ENCODE results near the gene FBXW4.
A peak's percentile ranks its signal among the peaks of the same experiment; 100 is the strongest.

FBXW4 gene

DNA sequence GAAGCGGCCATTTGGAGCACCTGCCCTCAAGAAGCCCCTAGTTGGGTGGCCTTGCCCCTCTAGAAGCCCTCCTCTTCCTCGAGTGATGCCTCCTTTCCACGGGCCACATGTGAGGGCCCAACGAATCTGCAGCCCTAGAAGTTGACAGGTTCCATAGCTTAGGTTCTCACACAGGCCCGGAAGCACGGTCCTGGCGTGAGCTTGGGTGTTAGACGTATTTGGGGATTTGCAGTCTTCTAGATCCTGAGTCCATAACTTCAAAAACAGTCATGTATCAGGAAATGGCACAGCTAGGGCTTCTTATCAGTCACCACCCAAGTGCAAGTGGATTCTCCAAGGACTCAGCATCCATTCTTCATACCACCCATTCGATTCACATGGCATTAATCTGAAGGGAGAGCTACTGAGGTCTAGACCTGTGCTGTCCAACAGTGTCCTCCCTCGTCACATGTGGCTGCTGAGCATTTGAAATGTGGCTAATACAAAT is 477 bp upstream of the FBXW4 start:
- DNase-seq: peak; percentile 16

GRCh38 chr10:101693978-101694673 is 844 bp downstream of the FBXW4 start:
- peak; percentile 67 for DNase-seq

DNA sequence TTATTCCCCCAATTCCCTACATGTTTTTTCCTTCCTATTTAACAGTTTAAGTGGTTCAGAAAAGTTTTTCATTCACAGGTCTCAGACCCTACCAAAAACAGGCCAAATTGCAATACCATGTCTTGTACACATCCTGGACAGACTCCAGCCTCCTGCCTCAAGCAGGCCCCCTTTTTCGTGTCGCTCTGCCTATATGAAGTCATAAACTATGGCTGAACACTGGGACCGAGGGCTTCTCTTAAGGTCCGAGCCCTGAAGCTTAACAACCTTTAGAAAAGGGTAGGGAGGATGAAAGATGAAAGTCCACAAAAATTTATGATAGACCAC is 1.4 kb downstream of the FBXW4 start:
- no peak for DNase-seq

GRCh38 chr10:101691081-101691480 is 3.9 kb downstream of the FBXW4 start:
- DNase-seq: no peak

- no peak for DNase-seq
Observed at GRCh38 chr10:101690461-101690860, 4.5 kb downstream of the FBXW4 start.

DNA sequence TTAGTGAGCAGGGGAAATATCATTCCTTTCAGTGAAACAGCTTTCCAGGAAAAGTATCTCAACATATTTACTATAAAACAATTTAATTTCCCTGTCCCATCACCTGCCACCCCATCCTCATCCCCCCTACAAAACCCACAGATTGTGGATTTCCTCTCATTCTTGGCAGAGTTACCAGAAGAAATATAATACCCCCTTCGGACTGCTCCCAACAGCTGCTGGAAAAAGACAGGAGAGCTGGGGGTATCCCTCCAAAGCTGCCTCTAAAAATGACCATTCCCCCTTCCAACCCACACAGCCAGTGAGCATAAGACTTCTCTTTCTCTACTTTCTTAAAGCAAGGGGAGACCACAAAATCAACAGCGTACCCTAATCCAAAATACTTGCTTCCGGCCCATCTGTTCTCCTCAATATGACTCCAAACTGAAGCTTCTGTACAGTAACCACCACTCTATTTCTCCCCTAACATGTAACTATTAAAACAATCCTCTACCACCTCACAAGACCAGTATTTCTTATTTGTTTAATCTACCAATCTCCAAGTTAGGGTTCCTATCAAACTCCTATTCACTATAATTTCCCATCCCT is 7.8 kb downstream of the FBXW4 start:
- DNase-seq: no peak

GRCh38 chr10:101686133-101686925 is 8.6 kb downstream of the FBXW4 start:
- no peak for DNase-seq

DNA sequence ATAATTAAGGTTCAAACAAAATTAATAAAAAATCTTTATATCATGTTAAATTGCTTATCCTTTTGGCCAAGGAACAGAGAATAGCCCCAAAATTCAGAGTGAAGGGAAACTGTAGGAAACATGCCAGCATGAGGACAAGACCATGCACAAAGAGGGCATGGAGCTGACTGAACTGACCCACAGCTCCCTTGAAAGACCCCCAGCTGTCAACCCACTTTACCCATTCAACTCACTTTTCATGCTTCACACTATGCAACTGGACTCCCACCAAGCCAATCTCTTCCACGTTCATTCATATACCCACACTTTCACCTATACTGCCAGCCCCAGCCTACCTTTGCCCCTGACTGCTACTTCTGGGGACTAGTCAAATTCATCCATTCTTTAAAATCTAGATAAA is 10.2 kb downstream of the FBXW4 start:
- no peak for DNase-seq

DNA sequence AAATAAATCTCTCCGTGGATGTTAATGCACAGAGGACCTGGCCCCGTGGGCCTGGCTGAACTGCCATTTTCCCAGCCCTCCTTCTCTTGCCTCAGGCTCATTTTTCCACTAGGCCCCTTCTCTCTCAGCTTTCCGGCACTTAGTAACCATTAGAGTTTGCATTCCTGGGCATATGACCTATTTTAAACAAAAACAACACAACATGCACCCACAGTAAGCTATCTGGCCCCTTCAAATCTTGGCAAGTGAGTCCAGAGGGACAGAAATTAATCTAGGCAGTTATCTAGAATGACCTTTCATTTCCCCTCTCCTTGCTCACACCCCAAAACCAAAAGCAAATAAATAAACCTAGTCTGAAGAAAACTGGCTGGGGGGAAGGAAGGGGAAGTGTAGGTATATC is 11.7 kb downstream of the FBXW4 start:
- DNase-seq: no peak

- no peak for DNase-seq
Observed at GRCh38 chr10:101682172-101682825, 12.7 kb downstream of the FBXW4 start.

DNA sequence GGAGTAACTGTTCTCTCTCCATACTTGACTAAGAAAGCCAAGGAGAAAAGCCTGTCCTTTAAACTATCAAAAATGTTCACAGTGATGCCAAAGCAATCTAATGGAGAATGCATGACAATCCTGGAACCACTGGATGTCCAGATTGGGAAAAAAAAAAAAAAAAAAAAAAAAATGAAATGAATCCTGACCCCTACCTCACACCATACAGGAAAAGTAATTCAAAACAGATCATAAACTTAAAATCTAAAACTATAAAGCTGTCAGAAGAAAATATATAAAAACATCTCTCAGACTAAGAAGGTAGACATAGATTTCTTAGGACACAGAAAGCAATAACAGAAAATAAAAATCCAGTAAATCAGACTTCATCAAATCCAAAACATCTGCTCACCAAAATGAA is 18.4 kb downstream of the FBXW4 start:
- DNase-seq: no peak

- no peak for DNase-seq
Observed at GRCh38 chr10:101675115-101675514, 19.9 kb downstream of the FBXW4 start.

DNA sequence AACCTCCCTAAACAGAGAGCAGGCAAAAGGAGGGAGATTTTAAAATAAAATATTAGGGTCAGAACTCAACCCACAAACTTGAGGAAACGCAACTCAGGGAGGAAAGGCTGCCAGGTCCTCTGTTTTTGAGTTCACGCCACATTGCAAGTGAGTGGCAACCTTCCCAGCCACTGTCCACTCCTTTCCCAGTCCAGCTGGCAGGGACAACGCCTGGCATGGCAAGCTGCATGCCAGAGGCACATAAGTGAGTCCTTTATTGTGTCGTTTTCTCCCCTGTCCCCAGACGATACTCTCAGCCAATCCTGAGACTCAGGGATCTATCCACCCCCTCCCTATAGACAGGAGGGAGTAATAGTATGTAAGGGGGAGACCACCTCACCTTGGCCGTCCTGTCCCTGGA is 22.4 kb downstream of the FBXW4 start:
- no peak for DNase-seq

GRCh38 chr10:101671453-101671852 is 23.5 kb downstream of the FBXW4 start:
- DNase-seq: no peak

- DNase-seq: no peak
Observed at GRCh38 chr10:101670635-101671034, 24.3 kb downstream of the FBXW4 start.

DNA sequence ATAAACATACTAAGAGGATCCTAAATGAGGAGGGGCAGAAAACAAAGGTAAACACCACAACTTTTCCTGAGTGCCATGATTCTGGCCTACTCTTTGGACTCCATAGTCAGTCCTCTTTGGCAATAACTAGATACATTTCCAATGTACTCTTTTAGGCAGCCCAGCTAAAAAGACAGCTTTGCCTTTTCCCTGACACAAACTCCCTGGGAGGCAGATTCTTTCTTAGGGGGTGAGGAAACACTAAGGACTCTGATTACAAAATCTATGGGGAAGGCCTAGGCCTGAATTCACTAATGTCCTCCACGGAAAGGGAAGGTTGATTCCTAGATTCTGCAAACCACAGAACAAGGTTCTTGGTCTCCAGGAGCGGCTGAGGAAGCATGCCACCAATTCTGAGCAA is 25.8 kb downstream of the FBXW4 start:
- DNase-seq: no peak

GRCh38 chr10:101668566-101668965 is 26.4 kb downstream of the FBXW4 start:
- no peak for DNase-seq

DNA sequence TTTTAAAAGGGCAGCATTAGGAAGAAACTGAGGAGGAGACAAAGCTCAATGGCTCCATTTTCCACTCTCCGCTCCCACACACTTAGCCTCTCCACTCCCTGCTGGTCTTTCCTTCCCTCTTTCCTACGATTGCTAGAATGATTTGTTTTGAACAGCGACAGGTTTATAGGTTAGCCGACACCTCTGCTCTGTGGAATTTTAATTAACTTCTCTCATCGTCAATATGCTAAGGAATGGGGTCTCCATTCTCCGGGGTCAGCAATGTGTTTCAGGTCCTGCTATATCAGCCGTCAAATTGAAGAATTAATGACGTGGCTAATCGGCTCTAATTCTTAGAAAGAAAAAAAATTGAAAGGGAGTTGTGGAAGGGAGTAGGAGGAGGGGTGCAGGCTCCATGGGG is 28.9 kb downstream of the FBXW4 start:
- DNase-seq: no peak

DNA sequence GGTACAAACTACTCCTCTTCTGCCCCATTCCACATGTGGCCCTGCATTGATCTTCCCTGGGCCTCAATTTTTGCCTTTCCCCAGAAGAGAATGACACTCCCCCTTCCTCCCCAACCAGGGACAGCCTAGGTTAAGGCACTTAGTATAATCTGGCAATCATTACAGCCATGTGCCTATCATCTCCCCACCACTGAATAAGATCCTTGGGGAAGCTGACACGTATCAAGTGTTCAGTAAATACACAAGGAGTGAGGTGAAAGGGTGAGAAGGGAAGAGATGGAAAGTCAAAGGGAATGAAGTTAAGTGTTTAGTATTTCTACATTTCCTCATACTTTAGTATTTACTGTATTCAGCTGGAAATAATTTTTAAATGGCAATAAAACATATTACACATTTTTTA is 31.9 kb downstream of the FBXW4 start:
- DNase-seq: no peak

- DNase-seq: no peak
Observed at GRCh38 chr10:101660256-101660655, 34.7 kb downstream of the FBXW4 start.

DNA sequence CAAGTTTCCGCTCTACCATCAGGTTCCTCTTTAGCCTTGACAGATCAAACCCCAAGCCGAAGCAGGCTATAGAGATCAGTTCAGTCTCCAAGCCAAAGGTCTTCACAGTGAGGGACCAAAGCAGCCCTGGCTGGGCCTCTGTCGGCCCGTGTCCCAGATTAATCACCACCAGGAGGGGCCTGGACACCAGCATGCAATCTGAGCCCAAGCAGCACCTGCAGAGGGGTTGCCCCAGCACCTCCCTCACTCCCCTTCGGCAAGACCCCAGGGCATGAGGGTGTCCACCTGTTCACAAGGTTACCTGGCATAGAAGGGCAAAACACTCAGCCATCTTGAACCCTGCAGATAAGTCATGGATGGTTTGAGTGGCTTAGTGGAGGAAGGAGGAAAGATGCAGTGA is 36.0 kb downstream of the FBXW4 start:
- DNase-seq: no peak

GRCh38 chr10:101656890-101657289 is 38.1 kb downstream of the FBXW4 start:
- no peak for DNase-seq

DNA sequence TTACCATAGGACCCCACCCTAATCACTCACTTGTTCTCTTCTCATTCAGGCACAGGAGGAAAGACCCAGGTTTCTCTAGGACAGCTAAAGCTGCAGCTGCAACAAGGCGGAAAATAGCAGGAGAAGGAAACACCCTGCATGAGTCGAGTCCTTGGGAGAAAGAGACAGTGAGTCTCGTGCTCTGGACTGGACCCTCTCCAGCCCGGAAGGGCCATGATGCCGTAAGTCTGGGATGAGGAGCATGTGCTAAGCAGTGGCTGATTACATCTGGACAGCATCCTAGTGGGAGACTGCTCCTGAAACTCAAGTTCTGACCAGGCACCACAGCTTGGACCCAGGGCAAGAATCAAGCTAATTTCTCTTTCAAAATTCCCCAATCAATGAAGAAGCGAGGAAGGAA is 39.4 kb downstream of the FBXW4 start:
- DNase-seq: no peak

- no peak for DNase-seq
Observed at GRCh38 chr10:101653536-101653935, 41.4 kb downstream of the FBXW4 start.

Measured in activated CD8-positive, alpha-beta memory T cell treated with anti-CD3 and anti-CD28 coated beads, Interleukin-2, amount 50 U/mL, for 4 hours (primary cell).